Activated B cell treated with CpG ODN at 0.5 μM for 24 hours (primary cell): ENCODE data around the gene AVPR1B. TPM values are rescaled to one million over a fixed set of nuclear protein-coding genes. Genes with fewer than 3 reads are reported as not detected.

Source experiments
- ATAC-seq: fragments of 200-7000 bp; cut with Tn5 transposase; one replicate; pipeline ENCODE4 v1.10.0; 2021; ENCODE audit warnings: low read depth, mild to moderate bottlenecking, moderate library complexity
- CTCF ChIA-PET: fragments of 350-600 bp; sonication (Branson Sonifier 250); formaldehyde crosslinking; loops from one replicate; lab custom pipeline; 2021; ENCODE audit warnings: antibody characterized with exemption; lab: Charles Lee
- POLR2A ChIA-PET: fragments of 350-600 bp; sonication (Branson Sonifier 250); formaldehyde crosslinking; loops from one replicate; lab custom pipeline; 2021; ENCODE audit warnings: antibody characterized with exemption; lab: Charles Lee
- DNase-seq: peaks from one replicate; pipeline ENCODE4 v3.0.0; 2022
- H3K27ac Mint-ChIP-seq: one replicate; pipeline ENCODE4 v1.8.0; 2020; ENCODE audit warnings: mixed read lengths
- H3K27me3 Mint-ChIP-seq: one replicate; pipeline ENCODE4 v1.8.0; 2021; ENCODE audit warnings: mixed read lengths
- H3K36me3 Mint-ChIP-seq: one replicate; pipeline ENCODE4 v1.8.0; 2021; ENCODE audit warnings: low read depth, mixed read lengths
- H3K4me1 Mint-ChIP-seq: one replicate; pipeline ENCODE4 v1.8.0; 2021; ENCODE audit warnings: mixed read lengths
- H3K4me3 Mint-ChIP-seq: one replicate; pipeline ENCODE4 v1.8.0; 2020; ENCODE audit warnings: mild to moderate bottlenecking, mixed read lengths
- H3K9me3 Mint-ChIP-seq: one replicate; pipeline ENCODE4 v1.8.0; 2020; ENCODE audit warnings: mixed read lengths
- CTCF ChIP-seq: fragments of 200-600 bp; IDR thresholded peaks from one replicate; pipeline ENCODE4 v1.8.0; 2022; ENCODE audit warnings: antibody characterized with exemption, mild to moderate bottlenecking
- intact Hi-C: fragments of 100-400 bp; cut with micrococcal nuclease; formaldehyde crosslinking; loops from one replicate; pipeline ENCODE4 v1.15.1; 2024
- total RNA-seq: library from RNA; stranded (reverse); gene quantifications from 2 replicates; pipeline ENCODE4 v1.2.3, GENCODE V29; 2022

AVPR1B gene
- total RNA-seq, 1 donor from 2014 or later, result not detected

DNA sequence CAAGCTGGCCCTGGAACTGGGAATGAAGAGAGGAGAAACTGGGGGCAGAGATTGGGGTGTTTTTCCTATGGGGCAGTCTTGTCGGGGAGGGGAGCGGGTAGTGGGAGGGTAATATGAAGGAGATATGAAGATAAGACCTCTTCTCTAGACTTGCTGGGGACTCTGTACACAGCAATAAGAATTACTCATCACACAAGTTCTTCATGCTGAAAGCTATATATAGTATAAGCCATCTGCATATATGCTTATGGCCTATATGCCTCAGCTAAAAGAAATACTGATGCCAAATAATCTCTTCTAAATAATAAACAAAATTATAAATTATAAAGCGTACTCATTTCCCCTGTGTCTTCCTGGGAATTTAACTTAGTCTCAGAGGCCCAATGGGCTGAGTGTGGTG is 56.3 kb downstream of the AVPR1B start:
- H3K27ac Mint-ChIP-seq, result peak overlapping the region; percentile 68
- POLR2A ChIA-PET, result interaction anchor here (0.5 to 2.1 kb wide), 8 partner anchors 10 to 1548 kb away, joined by 3 to 6 read pairs (median 4); no protein-coding TSS in a partner anchor

More for the DNA sequence above, 56.3 kb downstream of the AVPR1B start:
- ATAC-seq (no peak), DNase-seq (no peak)
- H3K4me1 Mint-ChIP-seq, result peaks cover 75% of the 10 kb centered on the region
- H3K4me3 Mint-ChIP-seq, result peak overlapping the region; percentile 24
- intact Hi-C loops, result no loop called here
- CTCF ChIA-PET, result interaction anchor here (0.9 to 3.0 kb wide), 3 partner anchors 31 to 83 kb away, joined by 3 to 18 read pairs (median 3); no protein-coding TSS in a partner anchor
- TF ChIP-seq CTCF, result no peak
- no peaks in the 10 kb centered on the region for H3K27me3 Mint-ChIP-seq
- peaks cover 82% of the 10 kb centered on the region for H3K36me3 Mint-ChIP-seq
- H3K9me3 Mint-ChIP-seq, result no peaks in the 10 kb centered on the region

Other genes starting within 250 kb of the AVPR1B start
- not detected in 2 replicates for gene SLC26A9, start 173.9 kb downstream of the AVPR1B start, total RNA-seq
- not detected in 2 replicates for gene RAB7B, start 114.0 kb downstream of the AVPR1B start, total RNA-seq
- not detected in 2 replicates for gene CTSE, start 93.5 kb downstream of the AVPR1B start, total RNA-seq
- 30.4 and 34.8 TPM in 2 replicates for gene RHEX, start 64.2 kb downstream of the AVPR1B start, total RNA-seq
- gene FAM72A, start 85.5 kb upstream of the AVPR1B start, total RNA-seq, result 1.9 and 3.7 TPM in 2 replicates
- 47.8 and 54.3 TPM in 2 replicates for gene SRGAP2, start 86.2 kb upstream of the AVPR1B start, total RNA-seq